Prostate gland (tissue), 2 donors: Measurements from ENCODE around the gene FNBP1L.

Experiments
- POLR2AphosphoS5 ChIP-seq: sonication (generic); formaldehyde crosslinking; IDR thresholded peaks from one replicate; pipeline ENCODE4 v1.6.1; 2017; ENCODE audit warnings: antibody characterized with exemption
- TF ChIP-seq, protein P1 (sequence below), 4 experiments: fragments of 200-600 bp in 2 of 4; fragments of 450-650 bp in 2 of 4; sonication (generic) in 2 of 4; IDR thresholded peaks; 1 replicate in 3 of 4; 2 replicates in 1 of 4; pipeline ENCODE4 v1.5.1; 2016 to 2019; ENCODE audit warnings: antibody characterized with exemption in 4 of 4, mild to moderate bottlenecking in 2 of 4, moderate library complexity in 2 of 4

DNA sequence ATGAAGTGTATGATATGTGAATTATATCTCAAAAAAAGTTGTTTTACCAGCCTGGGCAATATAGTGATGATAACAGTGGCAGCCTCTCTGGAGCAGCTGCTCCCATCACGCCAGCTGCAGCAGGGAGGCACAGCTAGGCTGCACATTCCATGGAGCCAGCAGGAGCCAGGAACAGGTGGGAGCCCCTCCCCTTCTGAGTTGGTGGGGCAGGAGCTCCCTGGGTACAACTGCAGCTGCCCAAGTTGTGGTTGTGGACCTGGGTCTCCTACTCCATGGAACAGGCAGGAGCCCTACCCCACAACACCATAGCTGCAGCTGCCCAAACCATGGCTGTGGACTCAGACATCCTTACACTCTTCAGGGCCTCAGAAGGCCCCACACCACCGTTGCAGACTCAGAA is 21.7 kb upstream of the FNBP1L start:
- TF ChIP-seq, protein P1, sequence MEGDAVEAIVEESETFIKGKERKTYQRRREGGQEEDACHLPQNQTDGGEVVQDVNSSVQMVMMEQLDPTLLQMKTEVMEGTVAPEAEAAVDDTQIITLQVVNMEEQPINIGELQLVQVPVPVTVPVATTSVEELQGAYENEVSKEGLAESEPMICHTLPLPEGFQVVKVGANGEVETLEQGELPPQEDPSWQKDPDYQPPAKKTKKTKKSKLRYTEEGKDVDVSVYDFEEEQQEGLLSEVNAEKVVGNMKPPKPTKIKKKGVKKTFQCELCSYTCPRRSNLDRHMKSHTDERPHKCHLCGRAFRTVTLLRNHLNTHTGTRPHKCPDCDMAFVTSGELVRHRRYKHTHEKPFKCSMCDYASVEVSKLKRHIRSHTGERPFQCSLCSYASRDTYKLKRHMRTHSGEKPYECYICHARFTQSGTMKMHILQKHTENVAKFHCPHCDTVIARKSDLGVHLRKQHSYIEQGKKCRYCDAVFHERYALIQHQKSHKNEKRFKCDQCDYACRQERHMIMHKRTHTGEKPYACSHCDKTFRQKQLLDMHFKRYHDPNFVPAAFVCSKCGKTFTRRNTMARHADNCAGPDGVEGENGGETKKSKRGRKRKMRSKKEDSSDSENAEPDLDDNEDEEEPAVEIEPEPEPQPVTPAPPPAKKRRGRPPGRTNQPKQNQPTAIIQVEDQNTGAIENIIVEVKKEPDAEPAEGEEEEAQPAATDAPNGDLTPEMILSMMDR (IDR thresholded peaks at IDR 0.05) = no peak
- no peak for TF ChIP-seq POLR2AphosphoS5
